NCI-H2029 treated with DMSO at 0.1 percent for 48 hours (cell line): ENCODE measurements around the gene CBL.

Experiments
- DNase-seq: peaks from one replicate; lab custom pipeline; 2025; lab: John Stamatoyannopoulos, UW

The CBL gene

DNA sequence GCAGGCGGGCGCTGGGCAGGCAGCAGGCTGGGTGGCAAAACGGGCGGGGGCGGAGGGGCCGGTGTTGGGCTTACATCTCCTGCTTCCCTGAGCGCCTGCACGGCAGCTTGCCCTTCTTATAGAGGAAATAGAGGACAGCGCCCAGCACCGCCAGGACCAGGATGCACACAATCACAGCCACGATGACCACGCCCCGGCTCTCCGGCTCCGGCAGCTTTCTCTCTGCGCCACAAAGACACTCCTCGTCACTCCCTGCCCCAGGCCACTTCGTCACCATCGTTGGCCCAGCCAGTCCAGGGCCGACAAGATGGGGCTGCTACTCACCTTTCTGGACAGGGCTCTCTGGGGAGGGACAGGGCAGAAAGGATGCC is 104.5 kb downstream of the CBL start:
- no peak for DNase-seq

DNA sequence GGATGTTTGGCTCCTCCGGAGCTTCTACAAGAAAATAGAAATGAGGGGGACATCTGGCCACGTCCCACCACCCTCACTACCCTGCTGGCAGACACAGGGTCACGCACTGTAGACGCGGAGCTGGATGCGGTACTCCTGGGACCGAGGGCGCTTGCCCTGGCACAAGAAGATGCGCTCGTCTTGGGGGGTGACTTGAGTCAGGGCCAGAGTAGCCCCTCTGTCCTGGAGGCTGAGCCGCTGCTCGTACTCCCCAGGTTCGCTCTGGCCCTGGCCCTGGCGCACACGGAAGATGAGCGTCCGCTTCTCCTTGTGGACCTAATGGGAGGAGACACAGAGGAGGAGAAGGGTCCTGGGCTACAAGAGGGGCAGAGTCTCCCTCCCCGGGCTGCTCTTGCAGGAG is 108.6 kb downstream of the CBL start:
- DNase-seq: no peak

DNA sequence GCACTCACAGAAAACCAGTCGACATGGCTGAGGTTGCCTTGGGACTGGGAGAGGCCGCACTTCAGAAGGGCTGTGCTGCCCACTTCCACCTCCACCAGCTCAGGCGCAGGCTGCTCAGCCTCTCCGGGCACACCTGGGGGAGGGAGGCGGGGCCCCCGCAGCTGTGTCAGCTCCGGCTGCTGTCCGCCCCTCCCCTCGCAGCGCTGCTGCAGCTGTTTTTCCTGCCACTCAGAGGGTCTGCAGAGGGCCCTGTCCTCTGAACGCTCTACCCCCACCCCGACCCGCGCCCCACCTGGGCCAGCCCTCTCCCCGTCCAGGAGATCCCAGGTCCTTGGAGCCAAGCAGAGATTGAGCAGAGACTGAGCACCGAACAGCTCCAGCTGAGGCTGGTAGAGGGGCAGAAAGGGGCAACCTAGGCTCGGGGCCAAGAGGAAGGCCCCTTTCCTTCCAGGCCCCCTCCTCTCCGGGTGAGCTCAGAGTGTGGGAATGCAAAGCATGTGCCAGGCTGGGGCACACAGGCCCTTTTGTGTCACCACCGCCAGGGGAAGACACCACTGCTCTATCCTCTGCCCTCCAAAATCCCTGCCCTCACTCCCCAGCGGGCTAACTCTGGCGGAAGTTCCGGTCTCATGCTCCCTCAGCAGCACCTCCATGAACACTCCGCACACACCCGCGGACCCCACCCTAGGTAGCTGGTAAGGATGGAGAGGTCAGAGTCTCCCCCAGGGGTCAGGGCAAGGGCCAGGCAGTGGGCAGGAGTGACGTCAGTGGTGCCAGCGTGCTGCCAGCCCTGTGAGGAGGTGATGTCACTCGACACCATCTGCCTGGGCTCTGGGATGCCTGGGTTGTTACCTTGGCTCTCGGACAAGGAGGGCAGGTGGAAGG is 109.2 kb downstream of the CBL start:
- peak; percentile 55 for DNase-seq

DNA sequence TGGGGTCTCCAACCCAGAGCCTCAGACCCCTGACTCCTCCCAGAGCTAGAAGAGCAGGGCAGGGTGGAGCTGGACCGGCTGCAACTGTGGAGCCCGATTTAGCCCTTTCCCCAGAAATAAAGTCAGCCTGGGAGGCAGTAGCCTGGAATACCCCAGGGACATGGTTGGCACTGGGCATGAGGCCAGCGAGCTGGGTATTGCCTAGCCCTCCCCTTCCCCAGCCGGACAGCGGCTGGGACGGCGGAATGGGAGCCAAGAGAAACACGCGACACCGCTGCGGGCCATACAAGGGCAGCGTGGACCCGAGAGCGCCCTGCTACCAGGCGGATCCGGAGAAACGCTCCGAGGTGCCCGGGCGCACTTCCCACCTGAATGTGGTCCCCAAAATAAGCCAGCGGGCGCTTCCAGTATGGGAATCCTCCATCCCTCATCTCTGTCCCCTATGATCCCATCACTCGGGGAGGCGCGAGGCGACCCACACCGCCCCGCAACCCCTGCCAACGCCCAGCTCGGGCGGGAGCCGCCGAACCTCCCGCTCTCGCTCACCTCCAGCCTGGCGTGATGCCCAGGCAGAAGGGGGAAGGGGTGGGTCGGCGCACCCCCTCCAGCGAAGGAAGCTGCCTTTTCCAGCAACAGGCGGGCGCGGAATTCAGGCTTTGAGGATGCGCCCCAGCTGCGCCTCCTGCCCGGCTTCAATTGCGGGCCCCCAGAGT is 110.0 kb downstream of the CBL start:
- DNase-seq: no peak

- no peak for DNase-seq
Measured at GRCh38 chr11:119316729-119317591, 110.8 kb downstream of the CBL start, which contains the start of gene MCAM. Gene MCAM (minus strand): TSS chr11:119317130. CDS start chr11:119317101, 29 bp downstream.

DNA sequence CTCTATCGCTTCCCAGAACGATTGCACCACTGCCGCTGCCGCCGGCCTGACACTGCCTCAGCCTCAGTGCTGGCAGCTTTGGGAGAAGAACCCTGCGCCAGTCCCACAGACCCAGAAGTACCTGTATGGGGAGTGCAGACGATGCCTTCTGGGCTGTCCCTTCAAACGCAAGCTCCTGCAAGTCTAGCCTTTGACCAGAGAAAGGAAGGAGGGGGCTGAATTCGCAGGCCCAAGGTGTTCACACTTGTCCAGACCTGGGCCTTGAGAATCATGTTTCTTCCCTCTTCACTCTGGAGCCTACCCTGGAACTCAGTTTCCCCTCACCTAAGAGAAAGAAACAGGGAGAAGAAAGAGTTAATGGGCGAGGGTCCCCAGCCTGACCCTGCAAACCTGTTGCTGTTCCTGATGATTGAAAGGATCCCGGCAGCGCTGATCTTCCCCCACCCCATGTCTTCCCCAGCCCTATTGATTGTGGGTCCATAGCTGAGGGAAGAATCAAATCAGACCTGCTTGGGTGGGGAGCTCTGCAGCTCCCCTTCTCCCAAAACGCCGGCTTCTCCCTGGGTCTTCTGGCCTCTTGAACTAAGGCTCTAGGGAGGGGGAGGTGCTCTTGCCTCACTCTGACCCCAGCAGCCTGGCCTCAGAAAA is 111.6 kb downstream of the CBL start:
- no peak for DNase-seq

DNA sequence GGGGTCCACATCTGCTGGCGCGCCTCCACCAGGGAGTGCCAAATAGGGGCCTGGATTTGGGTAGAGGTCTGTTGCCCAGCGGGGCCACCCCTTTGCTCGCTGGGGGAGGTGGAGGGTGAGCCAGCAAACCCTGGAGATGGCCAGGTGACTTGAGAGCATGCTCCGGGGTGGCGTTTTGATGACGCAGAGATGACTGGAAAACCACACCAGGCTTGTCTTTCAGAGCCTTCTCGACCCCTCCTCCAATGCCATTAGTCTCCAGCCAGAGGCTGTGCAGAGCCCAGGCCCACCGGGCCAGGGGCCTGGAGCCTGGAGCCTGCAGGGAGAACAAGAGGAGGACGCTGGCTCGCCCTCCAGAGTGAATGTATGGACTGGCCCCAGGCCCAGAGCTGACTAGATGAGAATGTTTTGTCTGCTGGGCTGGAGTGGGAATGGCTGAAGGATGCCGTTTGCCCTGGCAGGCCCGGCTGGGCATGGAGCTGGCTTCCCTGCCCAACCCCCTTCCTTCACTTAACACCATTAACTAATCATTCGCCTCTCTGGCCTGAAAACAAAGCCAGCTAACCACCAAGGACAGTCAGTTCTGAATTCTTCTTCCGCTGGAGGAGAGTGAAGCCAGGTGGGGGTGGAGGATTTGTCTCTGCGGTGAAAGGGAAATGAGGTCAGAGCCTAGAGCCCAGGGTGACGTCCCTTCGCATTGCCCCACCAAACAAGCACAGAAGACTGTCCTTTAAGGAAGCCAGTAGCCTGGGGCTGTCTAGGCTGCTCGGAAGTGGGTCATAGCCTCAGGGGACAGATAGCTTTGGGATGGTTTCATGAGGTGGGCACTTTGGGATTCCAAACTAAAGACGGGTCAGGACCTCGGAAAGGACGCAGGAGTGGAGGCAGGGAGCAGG is 112.3 kb downstream of the CBL start:
- no peak for DNase-seq

- DNase-seq: no peak
Measured at GRCh38 chr11:119319136-119319699, 113.1 kb downstream of the CBL start.

DNA sequence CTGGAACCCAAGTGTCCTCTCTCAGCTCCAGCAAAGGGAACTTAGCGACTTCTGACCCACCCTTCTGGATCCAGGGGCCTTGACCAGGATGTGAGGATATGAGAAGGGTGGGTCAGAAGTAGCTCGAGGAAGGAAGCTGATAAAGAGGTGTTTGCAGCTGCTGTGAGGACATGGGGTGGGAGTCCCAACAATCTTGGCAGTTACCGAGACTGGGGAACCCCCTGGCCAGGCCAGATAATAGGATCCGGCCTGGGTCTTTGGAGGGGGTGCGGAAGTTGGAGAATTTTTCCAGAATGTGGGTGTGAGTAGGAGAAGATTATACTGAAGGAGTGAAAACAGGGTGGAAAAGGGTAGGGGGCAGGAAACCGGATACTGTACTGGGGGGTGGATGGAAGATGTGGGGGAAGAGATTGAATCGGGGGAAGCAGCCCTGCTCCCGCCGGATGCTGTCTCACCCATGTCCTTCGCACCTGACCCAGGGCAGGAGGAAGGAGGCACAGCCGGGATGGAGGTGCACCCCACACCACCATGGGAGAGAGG is 113.6 kb downstream of the CBL start:
- DNase-seq: no peak

GRCh38 chr11:119320240-119320775 is 114.2 kb downstream of the CBL start:
- no peak for DNase-seq

DNA sequence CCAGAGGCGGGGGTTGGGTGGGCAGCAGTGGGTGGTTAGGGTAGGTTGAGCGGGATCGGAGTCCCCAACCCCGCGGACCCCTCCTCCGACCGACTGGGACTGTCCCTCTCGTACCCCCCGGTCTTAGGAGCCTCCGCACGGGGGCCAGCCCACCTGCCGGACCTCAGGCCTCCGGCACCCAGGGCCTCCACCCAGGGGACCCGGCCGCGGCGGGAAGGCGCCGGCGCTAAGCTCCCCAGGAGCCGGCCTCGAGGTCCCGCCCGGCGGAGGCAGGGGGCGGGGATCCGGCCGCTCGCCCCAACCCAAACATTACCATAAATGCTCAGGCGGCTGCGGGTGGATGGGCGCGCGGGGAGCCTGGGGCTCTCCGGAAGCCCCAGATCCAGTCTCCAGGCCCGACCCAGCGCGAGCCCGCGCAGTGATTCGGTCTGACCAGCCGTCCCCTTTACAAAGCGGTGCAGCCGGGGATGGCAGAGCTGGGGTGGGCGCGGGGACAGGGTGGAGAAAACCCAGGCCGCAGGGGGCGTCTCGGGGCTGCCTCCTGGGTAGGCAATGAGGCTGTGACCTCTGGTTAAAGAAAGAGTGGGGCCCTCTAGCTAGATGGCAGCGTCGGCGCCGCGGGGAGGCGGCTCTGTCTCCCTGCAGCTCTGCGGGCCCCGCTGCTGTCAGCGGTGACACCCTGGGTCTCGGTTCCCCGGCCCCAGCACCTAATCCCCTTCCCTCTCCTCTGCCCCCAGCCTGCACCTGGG is 114.8 kb downstream of the CBL start:
- no peak for DNase-seq

DNA sequence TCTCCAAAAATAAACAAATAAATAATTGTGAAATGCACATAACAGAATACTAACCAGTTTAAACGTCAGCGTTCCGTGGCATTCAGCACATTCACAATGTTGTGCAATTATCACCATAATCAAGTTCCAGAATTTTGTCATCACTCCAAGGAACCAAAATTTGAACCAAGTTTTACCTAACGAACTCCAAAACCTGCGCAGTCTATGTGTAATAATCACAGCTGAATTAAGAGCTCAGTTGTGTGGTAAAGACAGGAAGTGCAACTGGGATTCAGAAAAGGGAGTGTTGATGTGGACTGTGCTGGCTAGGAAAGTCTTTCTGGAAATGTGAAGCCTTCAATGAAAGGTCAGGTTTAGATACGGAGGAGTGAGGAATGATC is 116.2 kb downstream of the CBL start:
- no peak for DNase-seq

GRCh38 chr11:119322921-119323531 is 116.9 kb downstream of the CBL start:
- DNase-seq: no peak

DNA sequence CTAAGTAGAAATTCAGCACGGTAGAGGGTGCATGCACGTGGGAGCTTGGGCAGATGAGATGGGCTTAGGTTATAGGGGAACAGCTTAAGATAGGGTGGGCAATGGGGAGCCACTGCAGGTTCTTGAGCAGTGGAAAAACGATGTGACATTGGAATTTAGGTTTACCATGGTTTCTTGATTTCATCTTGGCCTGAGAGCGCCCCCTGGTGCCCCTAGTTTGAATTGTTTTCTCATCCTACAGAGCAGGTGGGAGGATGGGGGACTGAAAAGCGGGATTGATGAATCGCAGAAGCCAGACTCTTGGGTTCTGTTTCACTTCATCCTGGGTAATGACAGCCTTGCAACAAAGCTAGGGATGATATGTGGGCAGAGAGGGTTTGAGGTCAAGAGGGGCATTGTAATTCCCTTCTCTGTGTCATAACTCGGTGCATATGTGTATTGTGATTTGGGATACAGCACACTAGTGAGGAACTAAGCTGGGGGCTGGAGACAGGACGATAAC is 117.4 kb downstream of the CBL start:
- no peak for DNase-seq

GRCh38 chr11:119324189-119324588 is 118.0 kb downstream of the CBL start:
- no peak for DNase-seq

- no peak for DNase-seq
Measured at GRCh38 chr11:119329320-119329719, 123.2 kb downstream of the CBL start.

GRCh38 chr11:119330237-119330636 is 124.1 kb downstream of the CBL start:
- DNase-seq: no peak

GRCh38 chr11:119332111-119332765 is 126.1 kb downstream of the CBL start:
- no peak for DNase-seq
